GM20431 (cell line): ENCODE data around the gene ZNF627.
"Not testable (repeated sequence)": the region's sequence is repeated elsewhere in the genome, so short reads cannot be mapped to it uniquely, and the experiment has no call there.

ENCODE experiments used
- in situ Hi-C: fragments of 300-500 bp; cut with MseI, MboI; formaldehyde crosslinking; loops from one replicate; pipeline ENCODE4 v1.15.0; 2020; ENCODE audit warnings: low sequenced_read_pairs; ENCODE audit not compliant: unreplicated experiment

ZNF627 gene

GRCh38 chr19:11573763-11574162 lies 23.5 kb upstream of the ZNF627 start:
- in situ Hi-C loops, result not testable (repeated sequence)

GRCh38 chr19:11574689-11575088 lies 22.6 kb upstream of the ZNF627 start:
- in situ Hi-C loops, result no loop called here

GRCh38 chr19:11576227-11576626 lies 21.1 kb upstream of the ZNF627 start:
- in situ Hi-C loops, result no loop called here

GRCh38 chr19:11577451-11578257 lies 19.6 kb upstream of the ZNF627 start, which contains the start of gene ACP5:
TSS of gene ACP5 (minus strand) at chr19:11577645. CDS start at chr19:11577317, 328 bp downstream.
- in situ Hi-C loops, result no loop called here

DNA sequence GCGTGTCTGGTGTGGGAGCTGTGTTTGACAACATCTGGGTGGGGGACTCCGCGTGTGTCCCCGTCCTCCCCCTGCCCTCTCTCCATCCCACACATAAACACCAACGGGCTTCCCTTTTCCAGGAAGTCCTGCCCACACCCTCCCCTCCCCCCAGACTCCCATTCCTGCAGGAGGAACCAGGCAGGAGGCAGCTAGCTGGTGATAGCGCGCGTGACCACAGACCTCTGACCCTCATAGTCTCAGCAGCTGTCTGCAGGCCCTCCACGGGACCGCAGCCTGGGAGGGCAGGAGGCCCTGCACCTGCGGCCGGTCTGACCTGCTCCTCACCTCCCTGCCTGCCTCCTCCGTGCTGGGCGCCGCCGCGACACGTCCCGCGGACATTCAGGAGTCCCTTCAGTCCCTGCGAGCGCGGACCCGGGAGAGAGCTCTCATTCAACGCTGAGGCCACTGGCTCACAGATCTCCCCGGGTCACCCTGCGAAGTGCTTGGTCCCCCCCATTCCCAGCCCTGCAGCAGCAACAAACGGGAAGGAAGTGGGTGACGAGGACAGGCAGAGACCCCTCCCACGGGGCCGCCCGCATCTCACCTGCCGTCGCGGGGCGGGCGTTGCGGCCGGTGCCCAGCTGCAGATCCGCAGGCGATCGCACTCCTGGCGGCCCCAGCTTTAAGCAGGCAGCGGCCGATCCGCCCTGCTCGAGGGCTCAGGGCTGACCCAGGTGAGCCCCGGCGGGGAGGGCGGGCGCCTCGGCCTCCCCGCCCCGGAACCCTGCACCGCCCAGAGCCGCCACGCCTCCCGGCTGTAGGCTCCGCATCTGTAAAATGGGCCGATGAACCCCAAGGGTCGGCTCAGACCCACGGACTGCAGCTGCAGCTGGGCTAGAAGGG lies 18.8 kb upstream of the ZNF627 start:
- in situ Hi-C loops, result no loop called here

GRCh38 chr19:11580116-11580515 lies 17.2 kb upstream of the ZNF627 start:
- in situ Hi-C loops, result no loop called here

DNA sequence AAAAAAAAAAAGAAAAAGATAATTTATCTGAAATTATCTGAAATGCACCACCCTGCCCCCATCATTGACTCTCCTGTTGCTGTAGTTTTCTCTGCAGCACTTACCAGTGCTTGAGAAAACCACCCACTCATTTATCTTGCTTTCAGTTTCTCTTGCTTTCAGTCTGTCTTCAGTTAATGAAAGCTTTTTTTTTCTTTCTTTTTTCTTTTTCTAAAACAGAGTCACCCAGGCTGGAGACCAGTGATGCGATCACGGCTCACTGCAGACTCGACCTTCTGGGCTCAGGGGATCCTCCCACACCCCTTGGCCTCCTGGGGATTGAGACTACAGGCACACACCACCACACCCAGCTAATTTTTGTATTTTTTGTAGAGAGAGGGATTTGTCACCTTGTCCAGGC lies 15.5 kb upstream of the ZNF627 start:
- in situ Hi-C loops, result no loop called here

- in situ Hi-C loops, result no loop called here
These were observed 11.0 kb upstream of the ZNF627 start for GRCh38 chr19:11586331-11586730.

DNA sequence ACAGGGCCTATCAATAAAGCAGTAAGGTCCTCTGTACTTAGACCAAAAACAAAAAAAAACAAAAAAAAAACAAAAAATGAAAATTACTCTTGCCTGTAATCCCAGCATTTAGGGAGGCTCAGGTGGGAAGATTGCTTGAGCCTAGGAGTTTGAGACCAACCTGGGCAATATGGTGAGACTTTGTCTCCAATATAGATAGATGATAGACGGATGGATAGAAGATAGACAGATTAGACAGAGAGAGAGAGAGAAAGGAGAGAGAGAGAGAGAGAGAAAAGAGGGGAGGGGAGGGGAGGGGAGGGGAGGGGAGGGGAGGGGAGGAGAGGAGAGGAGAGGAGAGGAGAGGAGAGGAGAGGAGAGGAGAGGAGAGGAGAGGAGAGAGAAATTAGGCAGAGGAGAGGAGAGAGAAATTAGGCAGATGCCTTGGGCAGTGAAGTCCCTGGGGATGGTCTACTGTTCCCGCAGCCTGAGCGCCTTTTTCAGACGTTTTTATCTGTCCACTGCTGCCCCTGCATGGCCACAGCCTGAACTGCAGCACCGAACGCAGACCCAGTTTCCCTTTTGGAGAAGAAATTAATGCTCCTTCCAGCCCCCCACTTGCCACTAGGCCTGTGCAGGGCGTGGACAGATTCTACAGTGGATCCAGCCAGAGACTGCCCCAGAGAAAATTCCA lies 9.8 kb upstream of the ZNF627 start:
- in situ Hi-C loops, result no loop called here

- in situ Hi-C loops, result no loop called here
These were observed 9.2 kb upstream of the ZNF627 start for GRCh38 chr19:11587975-11588631.

GRCh38 chr19:11594084-11594483 lies 3.2 kb upstream of the ZNF627 start:
- in situ Hi-C loops, result no loop called here

DNA sequence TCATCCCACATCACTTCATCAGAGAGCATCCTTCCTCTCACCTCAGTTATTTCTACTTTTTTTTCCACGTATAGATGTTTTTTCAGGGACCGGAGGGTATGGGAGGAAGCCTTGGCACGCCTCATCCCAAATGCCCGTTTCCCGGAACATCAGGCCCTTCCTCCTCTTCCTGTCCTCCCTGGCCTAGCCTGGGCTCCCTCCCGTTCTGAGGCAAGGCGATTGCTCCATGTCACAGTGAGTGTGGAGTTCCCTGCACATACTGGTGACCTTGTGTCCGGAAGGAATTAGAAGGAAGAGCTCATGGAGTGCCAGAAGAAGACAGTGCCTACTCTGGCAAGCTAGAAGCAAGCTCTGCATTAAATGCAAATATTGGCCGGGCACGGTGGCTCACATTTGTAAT lies 1.1 kb upstream of the ZNF627 start:
- in situ Hi-C loops, result no loop called here

DNA sequence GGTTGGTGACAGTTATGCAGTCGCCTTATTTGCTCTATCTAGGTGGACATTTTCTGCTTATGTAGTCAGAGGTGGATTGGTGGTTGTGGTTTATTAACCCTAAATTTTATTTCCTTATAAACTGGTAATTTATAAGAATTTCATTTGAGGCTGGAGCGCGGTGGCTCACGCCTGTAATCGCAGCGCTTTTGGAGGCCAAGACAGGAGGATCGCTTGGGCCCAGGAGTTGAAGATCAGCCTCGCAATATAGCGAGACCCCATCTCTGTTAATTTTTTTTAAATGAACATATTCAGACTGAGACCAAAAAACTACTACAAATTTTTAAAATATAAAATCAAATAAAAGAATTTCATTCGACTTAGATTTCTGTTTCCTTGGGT lies 810 bp downstream of the ZNF627 start:
- in situ Hi-C loops, result no loop called here

DNA sequence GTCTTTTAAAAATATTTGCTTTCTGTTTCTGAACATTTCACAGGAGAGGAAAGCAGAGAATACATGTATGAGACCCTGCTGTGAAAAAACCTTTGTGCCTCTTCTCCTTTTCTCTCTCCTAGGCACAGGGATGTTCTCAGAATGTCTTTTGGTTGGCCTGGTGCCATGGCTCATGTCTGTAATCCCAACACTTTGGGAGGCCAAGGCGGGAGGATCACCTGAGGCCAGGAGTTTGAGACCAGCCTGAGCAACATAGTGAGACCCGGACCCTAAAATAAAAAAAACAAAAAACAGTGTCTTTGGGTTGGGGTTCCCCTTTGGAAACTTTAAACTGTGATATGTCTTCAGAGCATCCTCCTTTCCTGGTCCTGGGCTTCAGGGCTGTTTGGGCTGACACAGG lies 1.5 kb downstream of the ZNF627 start:
- in situ Hi-C loops, result no loop called here

DNA sequence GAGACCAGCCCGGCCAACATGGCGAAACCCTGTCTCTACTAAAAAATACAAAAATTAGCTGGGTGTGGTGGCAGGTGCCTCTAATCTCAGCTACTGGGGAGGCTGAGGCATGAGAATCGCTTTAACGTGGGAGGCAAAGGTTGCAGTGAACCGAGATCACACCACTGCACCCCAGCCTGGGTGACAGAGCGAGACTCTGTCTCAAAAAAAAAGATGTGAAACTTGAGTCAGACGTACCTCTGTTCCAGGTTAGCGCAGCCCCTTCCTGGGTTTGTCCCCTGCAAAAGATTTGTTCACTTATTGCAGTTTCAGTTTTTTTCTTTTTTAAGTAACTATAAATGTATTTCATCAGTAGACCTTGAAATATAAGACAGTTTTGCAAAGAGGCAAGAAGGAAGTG lies 2.4 kb downstream of the ZNF627 start:
- in situ Hi-C loops, result not testable (repeated sequence)

DNA sequence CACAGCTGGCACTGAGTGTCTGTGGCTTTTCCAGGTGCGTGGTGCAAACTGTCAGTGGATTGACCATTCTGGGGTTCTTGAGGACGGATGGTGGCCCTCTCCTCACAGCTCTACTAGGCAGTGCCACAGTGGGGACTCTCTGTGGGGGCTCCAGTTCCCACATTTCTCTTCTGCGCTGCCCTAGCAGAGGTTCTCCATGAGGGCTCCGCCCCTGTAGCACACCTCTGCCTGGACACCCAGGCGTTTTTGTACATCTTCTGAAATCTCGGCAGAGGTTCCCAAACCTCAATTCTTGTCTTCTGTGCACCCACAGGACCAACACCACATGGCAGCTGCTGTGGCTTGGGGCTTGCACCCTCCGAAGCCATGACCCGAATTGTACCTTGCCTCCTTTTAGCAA lies 9.2 kb downstream of the ZNF627 start:
- in situ Hi-C loops, result no loop called here

GRCh38 chr19:11611730-11612129 lies 14.4 kb downstream of the ZNF627 start:
- in situ Hi-C loops, result no loop called here

DNA sequence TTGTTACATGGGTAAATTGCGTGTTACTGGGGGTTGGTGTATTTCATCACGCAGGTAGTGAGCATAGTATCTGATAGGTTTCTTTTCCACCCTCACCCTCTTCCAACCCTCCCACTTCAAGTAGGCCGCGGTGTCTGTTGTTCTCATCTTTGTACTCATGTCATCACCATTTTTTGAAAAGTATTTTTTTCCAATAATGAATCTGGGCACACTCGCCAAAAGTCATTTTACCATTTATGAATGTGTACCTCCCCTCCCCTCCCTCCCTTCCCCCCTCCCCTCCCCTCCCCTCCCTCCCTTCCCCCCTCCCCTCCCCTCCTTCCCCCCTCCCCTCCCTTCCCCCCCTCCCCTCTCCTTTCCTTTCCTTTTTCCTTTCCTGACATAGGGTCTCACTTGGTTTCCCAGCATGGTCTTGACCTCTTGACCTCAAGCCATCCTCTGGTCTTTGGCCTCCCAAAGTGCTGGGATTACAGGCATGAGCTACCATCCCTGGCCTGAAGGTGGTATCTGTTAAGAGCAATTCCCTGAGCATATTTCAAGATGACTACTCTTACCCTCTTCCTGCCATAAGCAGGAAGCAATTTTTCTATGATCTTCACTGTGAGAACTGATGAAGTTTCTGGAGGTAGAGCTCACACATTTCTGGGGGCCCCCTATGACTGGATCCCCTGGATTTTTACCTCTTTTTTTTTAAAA lies 15.7 kb downstream of the ZNF627 start:
- in situ Hi-C loops, result no loop called here

DNA sequence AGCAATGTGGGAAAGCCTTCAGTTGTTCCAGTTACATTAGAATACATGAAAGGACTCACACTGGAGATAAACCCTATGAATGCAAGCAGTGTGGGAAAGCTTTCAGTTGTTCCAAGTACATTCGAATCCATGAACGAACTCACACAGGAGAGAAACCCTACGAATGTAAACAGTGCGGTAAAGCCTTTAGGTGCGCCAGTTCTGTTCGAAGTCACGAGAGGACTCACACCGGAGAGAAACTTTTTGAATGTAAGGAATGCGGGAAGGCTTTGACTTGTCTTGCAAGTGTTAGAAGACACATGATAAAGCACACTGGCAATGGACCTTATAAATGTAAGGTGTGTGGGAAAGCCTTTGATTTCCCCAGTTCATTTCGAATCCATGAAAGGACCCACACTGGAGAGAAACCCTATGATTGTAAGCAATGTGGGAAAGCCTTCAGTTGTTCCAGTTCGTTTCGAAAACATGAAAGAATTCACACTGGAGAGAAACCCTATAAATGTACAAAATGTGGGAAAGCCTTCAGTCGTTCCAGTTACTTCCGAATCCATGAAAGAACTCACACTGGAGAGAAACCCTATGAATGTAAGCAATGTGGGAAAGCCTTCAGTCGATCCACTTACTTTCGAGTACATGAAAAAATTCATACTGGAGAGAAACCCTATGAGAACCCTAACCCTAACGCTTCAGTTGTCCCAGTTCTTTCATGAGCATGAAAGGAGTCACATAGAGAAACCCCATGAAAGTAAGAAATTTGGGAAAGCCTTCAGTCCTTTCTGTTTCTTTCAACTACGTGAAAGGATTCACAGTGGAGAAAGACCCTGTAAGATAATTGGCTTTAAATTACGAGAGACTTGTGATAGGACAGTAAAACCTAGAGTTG lies 20.1 kb downstream of the ZNF627 start:
- in situ Hi-C loops, result no loop called here
